ENCODE data around the gene RLF.

RLF gene

GRCh38 chr1:40273547-40274166, 112.5 kb downstream of the RLF start:
- DNase-seq: no peak

- DNase-seq: no peak
Observed at GRCh38 chr1:40274331-40274730, 113.1 kb downstream of the RLF start.

- DNase-seq: no peak
Observed at GRCh38 chr1:40276122-40276521, 114.9 kb downstream of the RLF start.

GRCh38 chr1:40281853-40282252, 120.7 kb downstream of the RLF start:
- no peak for DNase-seq
